ENCODE measurements around the gene DDX43.
"Not testable (repeated sequence)": the region's sequence is repeated elsewhere in the genome, so short reads cannot be mapped to it uniquely, and the experiment has no call there.

Gene DDX43

DNA sequence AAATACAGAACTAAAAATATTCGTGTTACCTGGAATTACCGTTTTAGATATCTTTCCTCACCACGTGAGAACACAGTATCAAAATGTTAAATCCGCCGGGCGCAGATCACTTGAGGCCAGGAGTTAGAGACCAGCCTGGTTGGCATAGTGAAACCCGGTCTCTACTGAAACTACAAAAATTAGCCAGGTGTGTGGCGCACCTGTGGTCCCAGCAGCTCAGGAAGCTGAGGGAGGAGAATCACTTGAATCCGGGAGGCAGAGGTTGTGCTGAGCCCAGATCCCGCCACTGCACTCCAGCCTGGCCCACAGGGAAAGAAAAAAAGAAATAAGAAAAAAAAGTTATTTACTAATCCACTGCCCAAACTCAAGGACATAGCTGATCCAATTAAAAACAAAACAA is 4.8 kb upstream of the DDX43 start:
- no peak for FAIRE-seq

DNA sequence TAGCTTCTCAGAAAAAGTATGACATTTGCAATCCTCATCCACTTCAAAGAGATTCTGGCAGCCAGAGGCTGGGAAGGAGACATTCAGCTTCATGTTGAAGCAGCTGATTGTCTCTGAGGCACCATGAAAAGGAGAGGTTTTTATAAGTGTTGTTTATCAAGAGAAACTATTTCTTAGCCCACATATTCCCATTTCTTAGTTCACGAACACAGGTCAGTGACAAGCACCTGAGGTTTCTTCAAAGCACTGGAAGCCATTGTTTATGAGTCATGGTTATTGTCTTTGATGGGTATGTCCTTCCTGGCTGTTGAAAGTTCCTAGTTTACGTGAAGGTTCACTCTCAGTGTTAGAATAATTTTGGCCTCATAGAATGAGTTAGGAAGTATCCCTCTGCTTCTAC is 3.0 kb upstream of the DDX43 start:
- FAIRE-seq = no peak

DNA sequence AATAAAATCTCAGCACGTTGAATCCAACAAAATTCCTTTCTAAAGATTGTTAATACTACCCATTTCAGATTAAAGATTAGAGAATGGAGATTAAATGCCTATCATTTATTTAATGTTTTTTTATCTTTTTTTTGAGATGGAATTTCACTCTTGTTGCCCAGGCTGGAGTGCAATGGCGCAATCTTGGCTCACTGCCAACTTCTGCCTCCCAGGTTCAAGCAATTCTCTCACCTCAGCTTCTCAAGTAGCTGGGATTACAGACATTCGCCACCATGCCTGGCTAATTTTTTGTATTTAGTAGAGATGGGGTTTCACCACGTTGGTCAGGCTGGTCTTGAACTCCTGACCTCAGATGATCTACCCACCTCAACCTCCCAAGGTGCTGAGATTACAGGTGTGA is 2.4 kb upstream of the DDX43 start:
- not testable (repeated sequence) for FAIRE-seq

DNA sequence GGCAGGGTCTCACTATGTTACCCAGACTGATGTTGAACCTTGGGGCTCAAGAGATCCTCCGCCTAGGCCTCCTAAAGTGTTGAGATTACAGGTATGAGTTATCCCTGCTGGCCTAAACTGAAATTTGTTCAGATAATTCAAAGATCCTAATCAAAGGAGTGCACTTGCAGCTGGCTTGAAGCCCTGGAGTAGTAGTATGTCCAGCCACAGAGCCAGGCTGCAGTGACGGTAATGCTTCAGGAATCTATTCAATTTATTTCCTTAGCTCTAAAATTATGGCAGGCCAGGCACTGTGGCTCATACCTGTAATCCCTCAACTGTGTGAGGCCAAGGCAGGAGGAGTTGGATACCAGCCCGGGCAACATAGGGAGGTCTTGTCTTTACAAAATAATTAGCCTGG is 1.4 kb upstream of the DDX43 start:
- FAIRE-seq = no peak

DNA sequence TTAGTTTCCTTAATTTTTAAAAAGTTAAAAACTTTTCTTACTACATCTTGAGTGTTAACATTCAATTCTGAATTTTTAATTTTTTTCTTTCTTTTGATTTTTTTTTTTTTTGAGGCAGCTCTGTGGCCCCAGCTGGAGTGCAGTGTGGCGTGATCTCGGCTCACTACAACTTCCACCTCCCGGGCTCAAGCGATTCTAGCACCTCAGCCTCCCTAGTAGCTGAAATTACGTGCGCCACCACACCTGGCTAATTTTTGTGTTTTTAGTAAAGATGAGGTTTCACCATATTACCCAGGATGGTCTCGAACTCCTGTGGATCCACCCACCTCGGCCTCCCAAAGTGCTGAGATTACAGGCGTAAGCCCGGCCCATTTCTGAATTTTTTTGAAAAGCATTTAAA is 1.2 kb downstream of the DDX43 start:
- no peak for FAIRE-seq

DNA sequence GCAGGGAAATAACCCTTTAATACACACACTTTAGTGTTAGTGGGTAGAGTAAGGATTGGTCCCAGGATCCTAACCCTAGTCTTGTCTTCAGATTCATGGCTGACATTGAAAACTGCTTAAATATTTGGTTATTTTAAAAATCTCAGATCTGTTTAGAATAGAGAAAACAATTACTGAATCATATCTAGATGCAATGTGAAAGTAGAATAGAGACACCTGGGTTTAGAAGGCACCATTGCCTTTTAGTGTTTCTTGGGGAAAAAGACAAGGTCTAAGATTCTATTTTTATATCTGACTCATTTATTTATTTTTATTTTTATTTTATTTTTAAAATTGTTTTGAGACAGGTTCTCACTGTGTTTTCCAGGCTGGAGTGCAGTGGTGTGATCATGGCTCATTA is 6.0 kb downstream of the DDX43 start:
- FAIRE-seq = no peak

DNA sequence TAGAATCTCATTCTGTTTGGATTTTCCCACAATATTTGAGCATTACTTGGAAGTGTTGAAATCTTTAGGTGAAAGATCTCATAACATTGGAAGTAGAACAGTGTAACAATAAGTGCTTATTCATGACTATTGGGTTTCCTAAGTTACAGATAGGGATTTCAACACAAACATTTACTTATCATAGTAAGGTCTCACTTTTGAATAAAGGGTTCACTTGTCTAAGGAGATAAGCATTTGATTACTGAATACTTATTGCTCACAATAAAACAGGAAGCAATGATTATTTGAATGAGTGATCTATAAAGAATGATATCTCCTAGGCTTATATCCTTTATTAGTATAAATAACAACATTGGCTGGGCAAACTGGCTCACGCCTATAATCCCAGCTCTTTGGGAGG is 14.8 kb downstream of the DDX43 start:
- no peak for FAIRE-seq

DNA sequence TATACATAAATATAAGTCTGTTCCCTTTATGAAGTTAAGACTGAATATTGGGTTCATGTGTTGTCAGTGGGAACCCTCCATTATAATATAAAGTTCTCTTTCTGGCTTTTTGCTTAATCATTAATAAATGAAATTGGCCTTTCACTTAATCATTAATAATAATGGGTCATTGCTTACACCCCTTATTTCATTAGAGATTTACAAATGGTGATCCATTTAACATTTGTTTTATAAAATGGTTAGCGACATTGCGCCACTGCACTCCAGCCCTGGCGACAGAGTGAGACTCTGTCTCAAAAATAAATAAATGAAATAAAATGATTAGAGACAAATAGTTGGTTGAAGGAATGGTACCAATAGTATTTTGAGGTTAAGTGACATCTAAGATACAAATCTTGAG is 18.5 kb downstream of the DDX43 start:
- FAIRE-seq = no peak

DNA sequence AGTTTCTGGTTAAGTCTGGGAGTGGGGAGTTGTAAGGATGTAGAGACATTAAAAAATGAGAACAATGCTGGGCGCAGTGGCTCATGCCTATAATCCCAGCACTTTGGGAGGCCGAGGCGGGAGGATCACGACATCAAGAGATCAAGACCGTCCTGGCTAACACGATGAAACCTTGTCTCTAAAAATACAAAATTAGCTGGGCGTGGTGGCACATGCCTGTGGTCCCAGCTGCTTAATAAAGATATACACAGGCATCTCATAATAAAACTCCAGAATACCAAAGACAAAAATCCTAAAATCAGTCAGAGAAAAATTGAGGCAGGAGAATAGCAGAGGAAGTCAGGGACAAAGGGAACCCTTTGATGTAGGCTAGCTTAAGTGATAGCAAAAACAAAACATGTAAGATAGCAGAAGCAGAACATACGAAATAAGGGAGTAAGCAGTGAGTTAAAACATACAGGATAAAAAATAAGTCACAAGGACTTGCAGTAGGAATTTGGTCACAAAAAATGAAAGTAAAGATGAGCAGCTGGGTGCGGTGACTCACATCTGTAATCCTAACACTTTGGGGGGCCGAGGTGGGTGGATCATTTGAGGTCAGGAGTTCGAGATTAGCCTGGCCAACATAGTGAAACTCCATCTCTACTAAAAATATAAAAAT is 23.6 kb downstream of the DDX43 start:
- no peak for FAIRE-seq

DNA sequence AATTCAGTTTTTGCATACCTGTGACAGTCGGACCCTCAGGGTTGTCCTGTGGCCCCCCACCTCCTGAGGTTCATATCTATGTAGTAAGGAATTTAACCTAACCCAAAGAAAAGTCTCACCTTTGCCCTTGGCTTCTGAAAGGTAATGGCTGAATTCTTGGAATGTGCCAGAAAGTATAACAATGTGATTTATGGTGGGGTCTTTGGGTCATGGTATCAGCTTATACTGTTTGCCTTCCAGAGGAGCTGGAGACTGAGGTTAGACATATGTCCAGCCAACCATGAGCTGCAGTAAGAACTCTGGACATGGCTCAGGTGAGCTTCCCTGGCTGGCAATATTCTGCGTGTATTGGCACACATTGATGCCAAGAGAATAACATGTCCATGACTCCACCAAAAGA is 26.9 kb downstream of the DDX43 start:
- no peak for FAIRE-seq

DNA sequence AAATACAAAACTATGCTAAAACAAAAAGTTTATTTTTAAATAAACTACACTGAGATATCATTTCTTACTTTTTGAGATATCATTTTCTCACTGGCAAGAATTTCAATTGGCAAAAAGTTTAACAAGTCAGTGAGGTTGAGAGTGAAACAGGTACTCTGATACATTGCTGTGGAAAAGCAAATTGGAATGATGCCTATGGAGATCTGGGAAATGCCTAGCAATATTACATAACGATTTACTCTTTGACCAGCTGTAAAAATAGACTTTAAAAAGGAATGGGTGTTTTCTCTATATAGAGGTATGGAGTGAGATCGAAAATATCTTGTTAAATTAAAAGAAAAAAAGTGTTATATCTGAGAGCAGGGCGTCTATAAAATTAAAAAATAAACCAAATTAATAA is 40.6 kb downstream of the DDX43 start:
- FAIRE-seq = no peak

DNA sequence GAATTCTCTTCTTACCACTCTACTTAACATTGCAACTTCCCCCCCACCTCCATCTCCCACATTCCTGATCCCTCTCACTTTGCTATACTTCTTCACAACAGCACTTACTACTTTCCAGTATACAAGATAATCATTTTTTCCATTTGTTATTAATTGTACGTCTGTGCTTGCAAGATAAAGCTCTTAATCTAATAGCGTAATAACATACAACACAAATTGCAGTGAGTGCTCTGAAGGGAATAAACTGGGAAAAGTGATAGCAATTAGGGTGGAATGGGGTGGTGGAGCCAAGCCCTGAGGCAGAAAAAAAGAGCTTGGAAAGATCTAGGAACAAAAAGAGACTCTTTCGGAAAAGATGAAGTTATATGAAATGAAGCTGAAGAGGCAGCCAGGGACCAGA is 48.9 kb downstream of the DDX43 start:
- no peak for FAIRE-seq

DNA sequence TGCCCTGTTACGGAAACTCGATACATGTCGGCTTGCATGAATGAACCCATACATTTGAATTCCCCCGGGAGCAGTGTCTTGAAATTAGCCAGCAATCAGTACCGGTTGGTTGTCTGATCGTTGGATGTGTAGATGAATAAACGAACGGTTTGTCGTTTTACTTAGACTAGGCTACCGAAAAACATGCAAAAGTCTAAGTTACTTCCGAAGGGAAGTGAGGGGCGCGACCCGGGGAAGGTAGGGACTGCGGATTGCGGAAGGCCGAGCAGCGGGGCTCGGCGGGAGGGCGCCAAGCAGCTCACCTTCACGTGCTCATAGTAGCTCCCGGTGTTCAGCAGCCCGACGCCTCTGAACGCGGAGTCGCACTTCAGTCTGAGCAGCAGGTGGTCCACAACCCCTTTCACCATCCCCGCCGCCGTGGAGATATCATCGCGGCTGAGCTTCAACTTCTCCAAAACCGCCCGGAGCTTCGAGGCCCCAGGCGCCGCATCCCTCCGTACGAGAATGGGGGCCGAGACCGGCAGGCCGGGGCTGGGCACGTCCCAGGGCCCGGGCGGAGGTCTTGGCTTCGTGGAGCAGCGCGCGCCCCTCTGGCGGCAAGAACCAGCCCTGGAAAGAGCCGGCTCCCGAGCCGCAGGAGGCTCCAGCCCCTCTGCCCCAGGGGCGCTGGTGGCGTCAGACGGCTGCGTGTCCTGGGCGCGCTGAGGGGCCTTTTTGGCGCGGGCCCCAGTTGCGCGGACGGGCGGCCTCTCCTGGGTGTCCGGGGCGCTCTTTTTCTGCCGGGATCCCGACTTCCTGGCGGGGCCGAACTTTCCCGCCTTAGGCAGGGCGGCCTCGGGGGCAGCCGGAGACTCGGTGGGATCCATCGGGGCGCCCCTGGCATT is 56.8 kb downstream of the DDX43 start:
- FAIRE-seq = no peak

DNA sequence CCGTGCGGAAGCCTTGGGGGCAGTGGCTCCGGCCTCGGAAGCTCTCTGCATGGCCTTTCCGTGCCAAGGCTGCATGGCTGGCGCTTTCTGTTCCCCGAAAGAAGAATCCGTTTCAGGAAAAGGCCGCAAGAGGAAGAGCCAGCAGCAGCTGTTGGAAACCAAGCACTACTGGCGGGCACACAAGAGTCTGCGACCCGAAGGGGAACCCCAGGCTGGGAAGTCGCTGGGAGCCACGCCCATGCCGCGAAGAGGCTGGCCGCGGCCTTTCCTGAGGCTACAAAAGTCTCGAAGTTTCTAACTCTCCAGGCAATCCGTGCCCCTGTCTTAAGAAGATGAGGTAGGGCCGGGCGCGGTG is 57.5 kb downstream of the DDX43 start, which contains the start of gene CGAS:
Gene CGAS, minus strand, starts transcription at position 191 of the 355 bp plus-strand sequence. Its CDS starts 116 bp downstream, at position 75.
- FAIRE-seq = no peak

DNA sequence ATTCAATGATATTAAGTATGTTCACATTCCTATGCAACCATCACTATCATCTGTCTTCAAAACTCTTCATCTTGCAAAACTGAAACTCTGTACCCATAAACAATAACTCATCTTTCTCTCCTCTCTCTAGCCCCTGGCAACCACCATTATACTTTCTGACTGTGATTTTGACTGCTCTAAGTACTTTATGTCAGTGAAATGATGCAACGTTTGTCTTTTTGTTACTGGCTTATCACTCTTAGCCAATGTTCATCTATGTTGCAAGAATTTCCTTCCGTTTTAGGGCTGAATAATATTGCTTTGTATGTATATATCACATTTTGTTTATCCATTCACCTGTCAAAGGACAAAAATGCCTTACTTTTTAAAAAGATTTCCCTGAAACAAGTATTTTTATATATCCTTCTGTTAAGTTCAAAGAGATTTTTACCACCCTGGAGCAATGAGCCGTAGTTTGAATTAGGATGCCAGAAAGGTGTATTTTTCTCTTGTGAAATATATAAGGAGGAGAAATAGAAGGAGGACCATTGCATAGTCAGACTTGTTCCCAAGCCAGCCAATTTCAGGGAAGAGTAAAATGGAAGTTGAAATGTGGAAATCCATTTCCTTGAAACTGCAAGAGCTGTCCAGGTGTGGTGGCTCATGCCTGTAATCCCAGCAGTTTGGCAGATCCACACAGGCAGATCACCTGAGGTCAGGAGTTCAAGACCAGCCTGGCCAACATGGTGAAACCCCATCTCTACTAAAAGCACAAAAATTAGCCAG is 61.4 kb downstream of the DDX43 start:
- no peak for FAIRE-seq

DNA sequence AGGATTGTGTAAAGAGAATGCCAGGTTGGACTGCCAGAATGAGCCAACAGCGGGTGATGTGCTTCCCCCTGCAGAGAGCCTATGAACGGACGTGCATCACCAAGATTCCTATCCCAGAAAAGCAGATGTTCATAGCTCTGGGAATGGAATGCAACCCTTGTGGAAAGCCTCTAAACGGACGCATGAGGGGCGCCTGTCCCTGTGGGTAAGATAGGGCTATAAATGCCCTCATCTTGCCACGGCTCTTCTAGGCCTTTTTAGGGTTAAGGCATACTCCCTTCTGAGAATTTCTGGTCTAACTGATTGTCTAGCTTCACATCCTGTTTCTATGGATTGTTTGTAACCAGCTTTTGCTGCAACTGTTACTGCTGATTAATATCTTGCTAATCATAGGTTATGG is 64.8 kb downstream of the DDX43 start:
- not testable (repeated sequence) for FAIRE-seq

DNA sequence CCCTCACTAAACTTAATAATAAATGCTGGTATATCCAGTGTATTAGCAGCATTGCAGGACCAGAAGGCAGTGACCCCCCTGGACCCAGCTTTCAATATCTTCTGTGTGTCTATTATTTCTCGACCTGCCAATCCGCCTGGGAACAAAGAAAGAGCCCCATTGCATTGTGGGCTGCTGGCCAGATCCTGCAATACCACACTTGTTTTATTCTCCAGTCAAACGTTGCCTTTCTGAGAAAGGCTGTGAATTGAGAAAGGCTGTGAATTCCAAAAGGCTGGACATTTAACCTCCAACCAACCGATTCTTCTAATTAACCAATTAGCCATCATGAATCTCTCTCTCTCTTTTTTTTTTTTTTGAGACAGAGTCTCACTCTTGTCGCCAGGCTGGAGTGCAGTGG is 65.4 kb downstream of the DDX43 start:
- FAIRE-seq = no peak

DNA sequence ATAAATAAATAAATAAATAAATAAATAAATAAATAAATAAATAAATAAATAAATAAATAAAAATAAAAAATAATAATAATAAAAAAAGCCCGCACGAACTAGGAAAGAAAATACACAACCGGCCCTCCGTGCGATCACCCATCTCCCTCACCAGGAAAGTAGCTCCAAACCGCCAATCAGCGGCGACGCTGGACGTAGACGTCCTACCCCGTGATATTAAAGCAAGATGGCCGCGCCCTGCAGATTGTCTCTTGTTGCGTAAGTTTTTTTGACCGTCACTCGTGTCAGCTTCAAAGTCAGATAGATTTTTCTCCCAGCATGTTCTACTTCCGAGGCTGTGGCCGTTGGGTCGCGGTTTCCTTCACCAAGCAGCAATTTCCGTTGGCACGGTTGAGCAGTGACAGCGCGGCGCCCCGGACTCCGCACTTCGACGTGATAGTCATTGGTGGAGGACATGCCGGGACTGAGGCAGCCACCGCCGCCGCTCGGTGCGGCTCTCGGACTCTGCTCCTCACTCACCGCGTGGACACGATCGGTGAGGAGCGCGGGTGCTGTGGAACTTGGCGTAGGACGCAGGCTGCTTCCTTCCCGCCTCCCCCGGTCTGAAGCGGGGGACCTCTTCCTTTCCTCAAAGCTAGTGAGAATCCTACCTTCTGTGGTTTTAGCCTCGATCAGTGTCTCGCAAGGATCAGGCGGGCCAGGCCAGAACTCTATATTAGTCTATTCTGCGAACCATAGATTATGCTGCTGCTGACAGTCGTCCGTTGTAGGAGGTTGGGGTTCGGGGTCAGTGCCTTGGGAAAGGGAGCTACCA is 67.1 kb downstream of the DDX43 start, which contains the start of gene MTO1:
Gene MTO1, plus strand, starts transcription at position 201 of the 814 bp plus-strand sequence. Its CDS starts 118 bp downstream, at position 319.
- peak; percentile 87 for FAIRE-seq

Measured in colon (tissue), 2 donors.